HG03565 (cell line): ENCODE measurements around the gene NLRP3.
"Not testable (repeated sequence)": the region's sequence is repeated elsewhere in the genome, so short reads cannot be mapped to it uniquely, and the experiment has no call there.

Experiments
- ATAC-seq: cut with Tn5 transposase; IDR thresholded peaks from one replicate; pipeline ENCODE4 v1.9.1; 2021; ENCODE audit warnings: mild to moderate bottlenecking, moderate library complexity; ENCODE audit not compliant: unreplicated experiment

Gene NLRP3

DNA sequence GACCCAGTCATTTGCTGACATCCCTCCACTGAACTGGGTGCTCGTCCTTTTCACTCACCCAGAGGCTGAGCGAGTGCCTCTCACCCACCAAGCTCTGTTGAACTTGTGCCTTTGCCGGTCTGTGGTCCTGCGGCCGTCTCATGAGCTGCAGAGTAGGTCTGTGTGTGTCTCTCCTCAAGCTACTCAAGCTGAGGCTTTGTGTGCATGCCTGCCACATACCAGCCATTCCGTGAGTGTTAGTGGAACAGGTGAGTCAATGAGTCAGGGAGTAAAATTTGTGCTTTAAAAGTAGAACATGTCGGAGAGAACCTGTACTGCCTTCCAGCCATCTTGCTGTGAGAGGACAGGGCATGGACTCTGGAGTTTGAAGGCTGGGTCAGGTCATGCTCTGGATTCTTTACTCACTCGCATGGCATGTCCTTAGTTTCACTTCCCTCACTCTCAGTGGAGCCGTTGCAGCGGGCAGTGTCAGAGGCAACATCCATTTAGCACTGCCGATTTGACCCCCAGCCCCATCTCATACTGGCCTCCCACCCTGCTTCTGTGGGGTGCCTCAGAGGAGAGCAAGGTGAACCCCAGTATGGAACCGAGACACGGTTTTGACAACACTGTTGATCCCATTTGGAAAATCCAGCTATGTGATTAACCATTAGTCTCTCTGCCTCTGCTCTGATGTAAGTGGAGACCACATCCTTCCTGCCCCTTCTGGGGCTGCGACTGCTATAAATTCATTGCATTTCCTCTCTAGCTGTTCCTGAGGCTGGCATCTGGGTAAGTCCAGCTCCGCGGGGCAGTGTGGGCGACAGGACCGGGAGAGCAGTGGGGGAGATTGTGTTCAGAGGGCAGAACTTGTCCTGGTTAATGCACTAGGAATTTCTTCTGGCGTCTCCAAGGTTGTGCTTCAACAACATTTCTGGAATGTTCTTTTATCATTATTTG lies at the start of gene NLRP3:
TSS of gene NLRP3 (plus strand) at position 751 of the 939 bp plus-strand sequence. CDS start 2,628 bp downstream, outside the sequence.
- no peak for ATAC-seq

DNA sequence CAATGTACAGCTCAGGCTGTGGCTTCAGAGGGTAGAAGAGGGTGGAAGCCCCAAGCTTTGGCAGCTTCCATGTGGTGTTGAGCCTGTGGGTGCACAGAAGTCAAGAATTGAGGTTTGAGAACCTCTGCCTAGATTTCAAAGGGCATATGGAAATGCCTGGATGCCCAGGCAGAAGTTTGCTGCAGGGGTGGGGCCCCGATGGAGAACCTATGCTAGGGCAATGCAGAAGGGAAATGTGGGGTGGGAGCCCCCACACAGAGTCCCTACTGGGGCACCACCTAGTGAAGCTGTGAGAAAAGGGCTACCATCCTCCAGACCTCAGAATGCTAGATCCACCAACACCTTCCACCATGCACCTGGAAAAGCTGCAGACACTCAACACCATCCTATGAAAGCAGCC lies 49.6 kb upstream of the NLRP3 start:
- ATAC-seq: not testable (repeated sequence)

DNA sequence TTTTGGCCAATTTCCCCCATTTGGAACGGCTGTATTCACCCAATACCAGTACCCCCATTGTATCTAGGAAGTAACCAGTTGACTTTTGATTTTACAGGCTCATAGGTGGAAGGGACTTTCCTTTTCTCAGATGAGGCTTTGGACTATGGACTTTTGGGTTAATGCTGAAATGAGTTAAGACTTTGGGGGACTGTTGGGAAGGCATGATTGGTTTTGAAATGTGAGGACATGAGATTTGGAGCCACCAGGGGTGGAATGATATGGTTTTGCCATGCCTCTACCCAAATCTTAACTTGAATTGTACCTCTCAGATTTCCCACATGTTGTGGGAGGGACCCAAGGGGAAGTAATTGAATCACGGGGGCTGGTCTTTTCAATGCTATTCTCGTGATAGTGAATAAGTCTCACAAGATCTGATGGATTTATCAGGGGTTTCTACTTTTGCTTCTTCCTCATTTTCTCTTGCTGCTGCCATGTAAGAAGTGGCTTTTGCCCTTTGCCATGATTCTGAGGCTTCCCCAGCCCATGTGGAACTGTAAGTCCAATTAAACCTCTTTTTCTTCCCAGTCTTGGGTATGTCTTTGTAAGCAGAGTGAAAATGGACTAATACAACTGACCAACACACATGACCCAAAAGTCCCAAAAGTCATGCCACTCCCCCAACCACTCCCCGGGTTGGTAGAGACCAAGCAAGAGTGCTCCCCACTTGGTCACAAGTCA lies 48.9 kb upstream of the NLRP3 start:
- no peak for ATAC-seq

DNA sequence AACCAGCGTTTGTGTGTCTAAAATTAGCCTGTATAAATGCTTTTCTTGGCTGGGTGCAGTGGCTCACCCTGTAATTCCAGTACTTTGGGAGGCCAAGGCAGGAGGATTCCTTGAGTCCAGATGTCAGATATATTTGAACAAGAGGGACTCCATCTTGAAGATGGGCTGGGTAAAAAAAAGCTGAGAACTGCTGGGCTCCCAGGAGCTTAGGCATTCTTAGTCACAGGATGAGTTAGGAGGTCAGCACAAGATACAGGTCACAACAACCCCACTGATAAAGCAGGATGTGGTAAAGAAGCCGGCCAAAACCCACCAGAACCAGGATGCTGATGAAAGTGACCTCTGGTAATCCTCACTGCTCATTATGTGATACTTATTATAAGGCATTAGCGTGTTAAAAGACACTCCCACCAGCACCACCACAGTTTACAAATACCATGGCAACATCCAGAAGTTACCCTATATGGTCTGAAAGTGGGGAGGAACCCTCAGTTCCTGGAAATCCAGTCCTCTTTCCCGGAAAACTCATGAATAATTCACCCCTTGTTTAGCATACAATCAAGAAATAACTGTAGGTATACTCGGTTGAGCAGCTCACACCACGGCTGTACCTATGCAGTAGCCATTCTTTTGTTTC lies 48.1 kb upstream of the NLRP3 start:
- no peak for ATAC-seq

DNA sequence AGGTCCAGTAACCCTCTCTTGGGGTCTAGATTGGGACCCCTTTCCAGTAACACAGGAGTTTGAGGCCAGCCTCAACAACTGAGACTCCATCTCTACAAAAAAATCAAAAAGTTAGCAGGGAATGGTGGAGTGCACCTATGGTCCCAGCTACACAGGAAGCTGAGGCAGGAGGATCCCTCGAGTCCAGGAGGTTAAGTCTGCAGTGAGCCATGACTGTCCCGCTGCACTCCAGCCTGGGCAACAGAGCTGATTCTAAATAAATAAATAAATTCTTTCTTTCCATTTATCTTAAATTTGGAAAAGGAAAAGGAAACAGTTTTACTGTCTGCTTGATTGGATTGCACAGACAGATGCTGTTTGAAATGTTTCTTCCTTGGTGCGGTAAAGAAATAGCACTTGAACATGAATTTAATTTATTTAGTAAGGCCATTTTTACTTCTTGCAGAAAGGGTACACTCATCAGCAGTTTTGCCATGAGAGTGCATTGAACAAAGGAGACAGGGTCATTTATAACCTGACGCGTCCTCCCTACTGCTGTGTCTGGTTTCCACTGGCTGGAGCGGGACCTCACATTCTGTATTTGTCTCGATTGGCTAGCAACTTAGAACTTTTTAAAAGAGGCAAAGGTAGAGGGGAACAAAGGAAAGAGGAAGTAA lies 47.4 kb upstream of the NLRP3 start:
- no peak for ATAC-seq

DNA sequence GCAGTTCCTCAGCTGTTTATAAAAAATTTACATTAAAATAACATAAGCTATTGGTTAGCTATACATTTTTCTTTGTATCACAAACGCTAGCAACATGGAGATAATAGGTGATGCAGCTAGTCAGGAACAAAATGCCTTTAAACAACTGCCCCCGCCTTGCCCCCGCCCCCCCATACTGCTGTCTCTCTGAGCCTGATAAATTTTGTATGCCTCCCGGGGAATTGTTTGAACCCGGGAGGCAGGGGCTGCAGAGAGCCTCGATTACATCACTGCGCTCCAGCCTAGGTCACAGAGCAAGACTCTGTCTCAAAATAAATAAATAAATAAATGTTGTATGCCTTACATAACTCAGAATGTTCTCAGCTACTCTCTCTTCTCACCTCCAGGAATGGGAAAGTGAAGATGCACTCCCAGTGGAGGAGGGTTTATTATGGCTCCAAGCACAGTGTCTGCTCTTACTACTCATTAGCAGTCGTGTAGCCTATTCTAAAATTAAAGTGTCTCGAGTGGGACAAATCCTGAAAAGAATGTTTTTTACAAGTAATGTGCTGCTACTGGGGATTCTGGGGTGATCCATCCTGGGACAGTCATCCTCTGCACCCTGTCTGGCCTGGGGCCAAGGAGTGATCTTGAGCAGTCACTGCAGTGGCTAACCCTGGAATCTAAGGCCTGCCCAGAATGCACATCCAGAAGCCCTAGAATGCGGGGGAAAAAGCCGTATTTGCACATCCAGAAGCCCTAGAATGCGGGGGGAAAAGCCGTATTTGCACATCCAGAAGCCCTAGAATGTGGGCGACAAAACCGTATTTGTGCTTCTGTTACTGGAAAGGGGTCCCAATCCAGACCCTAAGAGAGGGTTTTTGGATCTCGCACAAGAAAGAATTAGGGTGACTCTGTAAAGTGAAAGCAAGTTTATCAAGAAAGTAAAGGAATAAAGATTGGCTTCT lies 44.9 kb upstream of the NLRP3 start:
- ATAC-seq: no peak

DNA sequence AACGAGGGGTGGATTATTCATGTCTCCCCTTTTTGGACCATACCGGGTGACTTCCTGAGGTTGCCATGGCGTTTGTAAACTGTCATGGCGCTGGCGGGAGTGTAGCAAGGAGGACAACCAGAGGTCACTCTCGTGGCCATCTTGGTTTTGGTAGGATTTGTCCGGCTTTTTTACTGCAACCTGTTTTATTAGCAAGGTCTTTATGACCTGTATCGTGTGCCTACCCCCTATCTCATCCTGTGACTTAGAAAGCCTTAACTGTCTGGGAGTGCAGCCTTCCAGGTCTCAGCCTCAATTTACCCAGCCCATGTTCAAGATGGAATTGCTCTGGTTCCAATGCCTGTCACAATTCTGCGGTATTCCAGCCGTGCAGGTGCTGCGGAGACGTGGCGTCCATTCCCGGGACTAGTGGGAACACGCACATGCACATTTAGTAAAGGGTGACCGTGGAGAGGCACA lies 44.1 kb upstream of the NLRP3 start:
- no peak for ATAC-seq

DNA sequence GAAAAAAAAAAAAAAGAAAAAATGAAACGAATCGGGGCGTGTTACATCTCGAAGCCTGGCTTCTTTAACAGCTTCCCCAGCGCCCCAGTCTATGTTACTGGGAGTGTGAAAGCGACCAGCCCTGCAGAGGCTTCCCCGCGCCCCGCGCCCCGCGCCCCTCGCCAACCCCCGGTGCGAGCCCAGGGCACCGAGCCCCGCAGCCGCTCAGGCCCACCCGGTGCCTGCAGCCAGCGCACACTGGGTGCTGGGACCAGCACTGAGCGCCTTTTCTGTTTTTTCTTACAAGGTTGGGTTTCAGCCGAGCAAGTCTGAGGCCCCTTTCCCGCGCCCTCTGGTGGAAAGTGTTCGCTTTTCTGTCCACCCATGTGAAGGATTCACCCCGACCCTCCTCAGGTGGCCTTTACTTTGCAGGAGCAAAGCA lies 42.2 kb upstream of the NLRP3 start:
- ATAC-seq: peak; percentile 63

DNA sequence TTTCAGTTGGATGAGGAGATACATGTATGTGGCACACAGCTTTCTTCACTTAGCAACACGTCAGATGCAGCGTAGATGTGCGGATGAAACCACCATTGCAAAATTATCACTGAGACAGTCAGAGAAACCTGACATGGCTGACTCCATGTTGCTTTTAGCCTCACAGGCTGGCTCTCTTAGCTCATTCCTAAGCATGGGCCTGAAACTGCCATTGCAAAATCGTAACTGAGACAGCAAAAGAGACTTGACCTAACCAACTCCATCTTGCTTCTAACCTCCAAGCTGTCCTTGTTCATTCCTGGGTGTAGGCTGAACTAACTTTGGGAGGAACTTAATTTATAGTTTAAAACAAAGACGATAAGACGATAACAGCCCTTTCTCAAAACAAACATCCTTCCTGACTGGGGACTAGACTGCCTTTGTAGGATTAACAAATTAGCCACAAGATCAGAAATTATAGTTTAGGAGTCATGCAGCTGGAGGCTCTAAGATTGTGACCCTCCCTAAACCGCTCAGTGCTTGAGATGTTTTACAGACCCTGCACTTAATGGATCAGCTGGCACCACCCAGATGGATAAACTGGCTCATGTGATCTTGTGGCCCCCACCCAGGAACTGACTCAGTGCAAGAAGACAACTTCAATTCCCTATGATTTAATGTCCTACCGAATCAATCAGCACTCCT lies 41.2 kb upstream of the NLRP3 start:
- not testable (repeated sequence) for ATAC-seq

DNA sequence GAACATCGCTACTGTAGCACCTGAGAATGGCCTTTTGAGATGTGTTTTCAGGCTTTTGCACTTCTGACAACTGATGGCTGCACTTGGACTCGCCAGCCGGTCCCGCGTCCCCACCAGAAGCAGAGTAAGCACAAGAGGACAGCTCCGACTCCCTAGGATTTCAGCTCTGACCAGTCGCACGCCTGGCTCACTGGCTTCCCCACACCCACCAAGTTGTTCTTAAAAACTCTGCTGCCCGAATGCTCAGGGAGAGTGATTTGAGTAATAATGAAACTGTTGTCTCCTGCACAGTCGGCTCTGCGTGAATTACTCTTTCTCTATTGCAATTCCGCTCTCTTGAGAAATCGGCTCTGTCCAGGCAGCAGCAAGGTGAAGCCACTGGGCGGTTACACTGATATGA lies 40.2 kb upstream of the NLRP3 start:
- no peak for ATAC-seq

DNA sequence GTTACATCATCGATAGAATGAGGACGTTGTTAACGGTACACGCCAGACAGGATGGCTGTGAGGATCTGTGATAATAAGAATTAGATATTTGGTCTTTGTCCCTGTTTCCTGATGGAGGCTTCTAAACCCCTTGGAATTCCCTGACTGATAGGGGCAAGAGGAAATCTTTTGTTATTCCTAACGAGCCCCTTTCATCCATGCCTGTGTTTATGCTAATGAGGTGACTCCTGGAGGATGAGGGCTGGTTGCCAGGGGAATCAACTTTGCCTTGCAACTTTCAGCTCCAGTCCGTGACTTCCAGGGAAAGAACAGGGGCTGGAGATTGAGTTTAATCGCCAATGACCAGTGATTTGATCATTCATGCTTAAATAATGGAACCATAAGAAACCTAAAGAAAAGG lies 39.3 kb upstream of the NLRP3 start:
- ATAC-seq: no peak

DNA sequence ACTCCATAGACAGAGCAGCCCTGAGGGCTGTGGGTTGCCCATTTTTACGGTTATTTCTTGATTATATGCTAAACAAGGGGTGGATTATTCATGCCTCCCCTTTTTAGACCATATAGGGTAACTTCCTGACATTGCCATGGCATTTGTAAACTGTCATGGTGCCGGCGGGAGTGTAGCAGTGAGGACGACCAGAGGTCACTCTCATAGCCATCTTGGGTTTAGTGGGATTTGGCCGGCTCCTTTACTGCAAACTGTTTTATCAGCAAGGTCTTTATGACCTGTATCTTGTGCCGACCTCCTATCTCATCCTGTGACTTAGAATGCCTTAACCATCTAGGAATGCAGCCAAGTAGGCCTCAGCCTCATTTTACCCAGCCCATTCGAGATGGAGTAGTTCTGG lies 38.3 kb upstream of the NLRP3 start:
- ATAC-seq: not testable (repeated sequence)

DNA sequence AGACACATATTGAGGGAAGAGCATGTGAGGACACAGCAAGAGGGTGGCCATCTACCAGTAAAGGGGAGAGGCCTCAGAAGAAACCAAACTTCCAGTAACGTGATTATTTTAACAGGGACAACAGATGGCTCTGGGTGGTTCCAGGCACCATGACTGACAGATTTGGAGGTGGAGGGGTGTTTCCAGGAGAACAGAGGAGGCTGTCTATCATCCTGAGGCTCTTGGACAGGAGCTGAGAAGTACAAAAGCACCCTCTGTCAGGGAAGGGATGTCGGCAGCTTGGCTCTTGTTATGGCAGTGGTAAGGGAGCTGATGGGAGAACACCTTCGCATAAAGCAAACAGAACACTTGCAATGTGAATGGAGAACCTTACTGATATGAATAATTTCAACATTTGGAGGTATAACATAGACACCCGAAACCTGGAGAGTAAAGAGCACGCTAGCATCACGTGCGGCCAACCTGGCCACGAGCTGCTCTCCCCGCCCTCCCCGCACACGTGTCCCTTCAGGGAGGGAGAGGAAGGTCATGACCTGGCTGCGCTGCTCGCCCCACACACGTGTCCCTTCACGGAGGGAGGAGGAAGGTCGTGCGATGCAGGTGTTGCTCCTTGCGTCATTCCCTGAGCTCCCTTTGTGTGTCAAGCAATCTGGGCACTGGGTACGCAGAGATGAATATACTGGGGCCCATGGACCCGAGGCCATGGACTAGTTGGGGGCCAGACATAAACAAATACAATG lies 37.5 kb upstream of the NLRP3 start:
- ATAC-seq: no peak

DNA sequence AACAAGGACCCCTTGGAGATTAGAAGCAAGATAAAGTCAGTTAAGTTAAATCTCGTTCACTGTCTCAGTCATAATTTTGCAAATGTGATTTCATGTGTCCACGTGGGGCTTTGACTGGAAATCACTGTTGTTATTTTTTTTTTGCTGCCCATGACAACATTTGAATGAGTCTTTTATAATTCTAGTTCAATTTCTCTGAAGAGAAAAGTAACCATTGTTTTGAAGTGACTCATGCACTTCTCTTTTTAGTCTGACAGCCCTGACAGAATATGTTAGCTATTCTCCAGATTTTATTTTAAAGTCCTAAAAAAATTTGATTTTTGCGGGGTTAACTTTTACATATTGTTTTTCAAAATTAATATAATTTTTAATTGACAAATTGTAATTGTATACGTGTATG lies 30.7 kb upstream of the NLRP3 start:
- ATAC-seq: no peak

DNA sequence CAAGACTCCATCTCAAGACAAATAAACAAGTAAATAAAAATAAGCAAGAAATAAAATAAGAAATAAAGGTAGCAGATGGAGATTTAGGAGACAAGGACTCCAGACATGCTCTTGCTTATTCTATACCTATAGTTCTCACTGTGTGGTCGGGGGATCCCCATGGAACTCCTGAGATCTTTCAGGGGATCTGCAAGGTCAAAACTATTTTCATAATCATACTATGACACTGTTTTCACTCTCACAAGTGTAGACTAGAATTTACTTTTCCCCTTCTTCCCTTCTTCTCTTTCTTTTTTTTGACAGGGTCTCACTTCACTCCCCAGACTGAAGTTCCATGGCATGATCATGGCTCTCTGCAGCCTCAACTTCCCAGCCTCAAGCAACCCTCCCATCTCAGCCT lies 29.8 kb upstream of the NLRP3 start:
- no peak for ATAC-seq

DNA sequence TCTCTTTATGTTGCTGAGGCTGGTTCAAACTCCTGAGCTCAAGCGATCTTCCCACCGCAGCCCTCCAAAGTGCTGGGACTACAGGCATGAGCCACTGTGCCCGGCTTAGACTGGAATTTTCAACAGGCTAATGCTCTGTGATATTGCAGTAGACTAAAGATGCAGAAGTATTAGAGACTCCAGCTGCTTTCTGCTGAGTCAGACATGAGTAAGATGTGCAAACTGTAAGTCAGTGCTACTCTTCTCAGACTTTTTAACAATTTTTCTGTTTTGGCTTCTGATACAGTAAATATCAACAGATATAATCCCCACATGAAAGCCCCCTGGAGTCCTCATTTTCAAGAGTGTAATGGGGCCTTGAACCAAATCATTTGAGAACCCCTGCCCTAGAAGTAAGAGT lies 29.3 kb upstream of the NLRP3 start:
- ATAC-seq: no peak

DNA sequence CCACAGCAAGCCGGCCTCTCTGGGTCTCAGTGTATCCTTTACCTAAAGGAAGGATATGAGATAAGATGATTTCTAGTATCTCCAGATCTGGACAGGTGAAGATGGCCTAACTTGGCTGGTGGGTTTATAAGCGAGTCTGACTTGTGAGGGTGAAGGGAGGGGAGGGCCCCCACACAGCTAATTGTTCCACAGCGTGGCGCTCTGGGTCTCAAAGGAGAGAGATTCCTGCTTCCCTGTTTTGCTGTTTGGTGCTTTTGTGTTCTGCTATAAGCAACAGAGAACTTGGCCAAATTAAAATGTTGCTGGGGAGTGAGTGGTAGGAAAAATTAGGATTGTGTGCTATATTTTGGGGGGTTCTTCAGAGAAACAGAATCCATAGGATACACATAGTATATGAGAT lies 28.9 kb upstream of the NLRP3 start:
- no peak for ATAC-seq

DNA sequence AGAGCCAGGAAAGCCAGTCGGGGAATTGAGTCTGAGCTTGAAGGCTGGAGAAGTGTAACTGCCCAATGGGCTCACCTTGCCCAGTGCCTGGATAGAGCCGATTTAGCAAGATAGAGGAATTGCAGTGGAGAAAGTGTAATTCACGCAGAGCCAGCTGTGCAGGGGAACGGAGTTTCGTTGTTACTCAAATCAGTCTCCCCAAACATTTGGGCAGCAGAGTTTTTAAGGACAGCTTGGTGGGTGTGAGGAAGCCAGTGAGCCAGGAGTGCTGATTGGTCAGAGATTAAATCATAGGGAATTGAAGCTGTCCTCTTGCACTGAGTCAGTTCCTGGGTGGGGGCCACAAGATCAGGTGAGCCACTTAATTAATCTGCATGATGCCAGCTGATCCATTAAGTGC lies 28.4 kb upstream of the NLRP3 start:
- no peak for ATAC-seq
